Mesothelial cell of epicardium (in vitro differentiated cells): ENCODE results near the gene ARMH4. TPM values are rescaled to one million over a fixed set of nuclear protein-coding genes. Genes with fewer than 3 reads are reported as not detected.

ENCODE experiments used
- DNase-seq, 2 experiments: peaks; one replicate each; pipeline ENCODE4 v3.0.0; 2021; ENCODE audit warnings: low spot score in 2 of 2; ENCODE audit not compliant: unreplicated experiment in 2 of 2
- H3K27ac Mint-ChIP-seq: 2 replicates; pipeline ENCODE4 v1.8.0; 2021; ENCODE audit warnings: mixed read lengths
- H3K27me3 Mint-ChIP-seq: 2 replicates; pipeline ENCODE4 v1.8.0; 2021; ENCODE audit warnings: low read depth, mixed read lengths
- H3K36me3 Mint-ChIP-seq: 2 replicates; pipeline ENCODE4 v1.8.0; 2021; ENCODE audit warnings: mixed read lengths
- H3K4me1 Mint-ChIP-seq: 2 replicates; pipeline ENCODE4 v1.8.0; 2021; ENCODE audit warnings: mixed read lengths
- H3K4me3 Mint-ChIP-seq: 2 replicates; pipeline ENCODE4 v1.8.0; 2021; ENCODE audit warnings: mild to moderate bottlenecking, moderate library complexity, mixed read lengths
- H3K9me3 Mint-ChIP-seq: 2 replicates; pipeline ENCODE4 v1.8.0; 2021; ENCODE audit warnings: mixed read lengths
- total RNA-seq: library from RNA; stranded (reverse); gene quantifications from 3 replicates; pipeline ENCODE4 v1.2.1, GENCODE V29; 2021
- TF ChIP-seq, protein P1 (sequence below): fragments of 200-600 bp; sonication (generic); IDR thresholded peaks from one replicate; pipeline ENCODE4 v1.5.0; 2021; ENCODE audit warnings: antibody characterized with exemption; ENCODE audit not compliant: unreplicated experiment

Gene ARMH4
- total RNA-seq, 1 donor from 2014 or later = 19.8 TPM

- DNase-seq = no peak
- Mint-ChIP-seq H3K4me3 (no peak overlapping the region), H3K9me3 (no peaks in the 10 kb centered on the region), H3K27me3 (peaks cover 17% of the 10 kb centered on the region), H3K27ac (no peak overlapping the region), H3K36me3 (no peaks in the 10 kb centered on the region), H3K4me1 (no peaks in the 10 kb centered on the region)
- TF ChIP-seq, protein P1, sequence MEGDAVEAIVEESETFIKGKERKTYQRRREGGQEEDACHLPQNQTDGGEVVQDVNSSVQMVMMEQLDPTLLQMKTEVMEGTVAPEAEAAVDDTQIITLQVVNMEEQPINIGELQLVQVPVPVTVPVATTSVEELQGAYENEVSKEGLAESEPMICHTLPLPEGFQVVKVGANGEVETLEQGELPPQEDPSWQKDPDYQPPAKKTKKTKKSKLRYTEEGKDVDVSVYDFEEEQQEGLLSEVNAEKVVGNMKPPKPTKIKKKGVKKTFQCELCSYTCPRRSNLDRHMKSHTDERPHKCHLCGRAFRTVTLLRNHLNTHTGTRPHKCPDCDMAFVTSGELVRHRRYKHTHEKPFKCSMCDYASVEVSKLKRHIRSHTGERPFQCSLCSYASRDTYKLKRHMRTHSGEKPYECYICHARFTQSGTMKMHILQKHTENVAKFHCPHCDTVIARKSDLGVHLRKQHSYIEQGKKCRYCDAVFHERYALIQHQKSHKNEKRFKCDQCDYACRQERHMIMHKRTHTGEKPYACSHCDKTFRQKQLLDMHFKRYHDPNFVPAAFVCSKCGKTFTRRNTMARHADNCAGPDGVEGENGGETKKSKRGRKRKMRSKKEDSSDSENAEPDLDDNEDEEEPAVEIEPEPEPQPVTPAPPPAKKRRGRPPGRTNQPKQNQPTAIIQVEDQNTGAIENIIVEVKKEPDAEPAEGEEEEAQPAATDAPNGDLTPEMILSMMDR = no peak
These were observed 96.5 kb downstream of the ARMH4 start for GRCh38 chr14:58055497-58056010.

DNA sequence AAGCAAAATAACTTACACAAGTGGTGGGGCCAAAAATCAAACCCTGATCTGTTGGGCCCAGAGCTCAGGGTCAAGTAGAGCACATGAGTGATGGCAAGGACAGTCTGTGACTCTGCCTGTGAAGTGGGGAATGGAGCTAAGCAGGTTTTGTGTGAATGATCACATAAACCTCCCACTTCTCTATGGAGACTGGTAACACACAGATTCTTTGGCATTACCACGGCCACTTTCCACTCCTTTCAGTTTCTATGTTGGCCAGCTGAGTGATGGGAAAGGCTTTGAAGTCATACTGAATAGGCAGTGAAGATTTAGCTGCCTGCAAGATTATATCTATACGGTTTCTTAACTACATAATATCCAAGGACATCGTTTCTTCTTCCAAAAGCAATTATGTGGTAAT is 97.9 kb downstream of the ARMH4 start:
- Mint-ChIP-seq H3K27ac (no peak overlapping the region), H3K27me3 (peaks cover 17% of the 10 kb centered on the region)

GRCh38 chr14:58048219-58048618 is 103.8 kb downstream of the ARMH4 start:
- H3K27me3 Mint-ChIP-seq = peaks cover 4% of the 10 kb centered on the region
- no peaks in the 10 kb centered on the region for H3K36me3 Mint-ChIP-seq
- no peak overlapping the region for H3K27ac Mint-ChIP-seq
- no peak for DNase-seq
- peaks cover 3% of the 10 kb centered on the region for H3K4me1 Mint-ChIP-seq
- peaks cover 4% of the 10 kb centered on the region for H3K9me3 Mint-ChIP-seq
- H3K4me3 Mint-ChIP-seq = no peak overlapping the region
- TF ChIP-seq, protein P1 = no peak

More for the DNA sequence above, 97.9 kb downstream of the ARMH4 start:
- H3K36me3 Mint-ChIP-seq = no peaks in the 10 kb centered on the region
- H3K9me3 Mint-ChIP-seq = no peaks in the 10 kb centered on the region
- no peaks in the 10 kb centered on the region for H3K4me1 Mint-ChIP-seq
- TF ChIP-seq, protein P1 = no peak
- no peak for DNase-seq
- H3K4me3 Mint-ChIP-seq = no peak overlapping the region

- Mint-ChIP-seq H3K36me3 (no peaks in the 10 kb centered on the region), H3K4me1 (no peaks in the 10 kb centered on the region), H3K27ac (no peak overlapping the region), H3K9me3 (no peaks in the 10 kb centered on the region), H3K4me3 (no peak overlapping the region), H3K27me3 (no peaks in the 10 kb centered on the region)
- DNase-seq = no peak
- TF ChIP-seq, protein P1 = no peak
These were observed 124.1 kb downstream of the ARMH4 start for GRCh38 chr14:58027904-58028303.

- no peaks in the 10 kb centered on the region for H3K27me3 Mint-ChIP-seq
- no peak overlapping the region for H3K27ac Mint-ChIP-seq
- H3K4me1 Mint-ChIP-seq = no peaks in the 10 kb centered on the region
- H3K36me3 Mint-ChIP-seq = no peaks in the 10 kb centered on the region
- TF ChIP-seq, protein P1 = no peak
- DNase-seq = no peak
- no peak overlapping the region for H3K4me3 Mint-ChIP-seq
- H3K9me3 Mint-ChIP-seq = no peaks in the 10 kb centered on the region
These were observed 125.0 kb downstream of the ARMH4 start for GRCh38 chr14:58026967-58027366.

DNA sequence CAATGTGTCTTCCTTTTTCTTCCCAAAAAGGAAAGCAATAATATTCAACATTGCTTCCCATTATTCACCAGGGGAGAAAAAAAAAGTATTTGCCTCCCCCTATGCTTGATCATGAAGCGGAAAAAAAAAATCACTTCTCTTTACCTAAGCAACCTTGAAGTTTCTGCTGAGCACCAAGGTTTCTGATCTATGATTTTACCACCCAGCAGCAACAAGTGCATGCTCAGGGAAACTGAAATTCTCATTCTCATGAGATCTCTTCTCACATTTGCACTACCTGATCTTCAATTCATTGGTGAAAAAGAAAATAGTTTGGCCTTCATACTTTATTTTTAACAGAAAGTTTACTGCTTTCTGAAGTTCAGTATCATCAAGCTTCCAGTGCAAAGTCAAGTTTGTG is 125.8 kb downstream of the ARMH4 start:
- no peak for DNase-seq
- no peaks in the 10 kb centered on the region for H3K9me3 Mint-ChIP-seq
- TF ChIP-seq, protein P1 = no peak
- H3K27ac Mint-ChIP-seq = no peak overlapping the region
- no peaks in the 10 kb centered on the region for H3K27me3 Mint-ChIP-seq
- no peaks in the 10 kb centered on the region for H3K36me3 Mint-ChIP-seq
- H3K4me1 Mint-ChIP-seq = no peaks in the 10 kb centered on the region
- no peak overlapping the region for H3K4me3 Mint-ChIP-seq
